Panc1 (cell line): ENCODE results near the gene TUFM. TPM values are rescaled to one million over a fixed set of nuclear protein-coding genes. Genes with fewer than 3 reads are reported as not detected.
A peak's percentile ranks its signal among the peaks of the same experiment; 100 is the strongest.

Experiments used
- ATAC-seq: fragments of 200-7000 bp; cut with Tn5 transposase; 2 replicates; pipeline ENCODE4 v1.9.1; 2020; ENCODE audit warnings: mild to moderate bottlenecking, moderate library complexity
- BruUV-seq: library from RNA; stranded (reverse); fragments of 400-500 nt; replicated peaks from 2 replicates; lab custom pipeline; 2021; lab: Mats Ljungman, UMichigan
- CTCF ChIA-PET: fragments of 300-600 bp; sonication (Branson Sonifier 250); formaldehyde crosslinking; loops from one replicate; lab custom pipeline; 2022; ENCODE audit warnings: antibody characterized with exemption; lab: Charles Lee
- POLR2A ChIA-PET: fragments of 300-600 bp; sonication (Branson Sonifier 250); formaldehyde crosslinking; loops from one replicate; lab custom pipeline; 2022; ENCODE audit warnings: antibody characterized with exemption; lab: Charles Lee
- DNase-seq: peaks from one replicate; pipeline ENCODE4 v3.0.0-alpha.2; 2010; ENCODE audit warnings: low read depth, low spot score
- H3K27ac ChIP-seq: 2 replicates; pipeline ENCODE4 v1.5.1; 2011; ENCODE audit warnings: mild to moderate bottlenecking, low read length, inconsistent platforms
- H3K27me3 ChIP-seq: fragments of 200-500 bp; sonication (Bioruptor generic); 2 replicates; pipeline ENCODE4 v1.6.0; 2014; ENCODE audit warnings: low read length, inconsistent platforms; ENCODE audit not compliant: control insufficient read depth, insufficient read depth
- H3K36me3 ChIP-seq: fragments of 200-500 bp; sonication (Bioruptor generic); 2 replicates; pipeline ENCODE4 v1.5.1; 2014; ENCODE audit warnings: inconsistent platforms, mild to moderate bottlenecking, low read length, moderate library complexity; ENCODE audit not compliant: control insufficient read depth, insufficient read depth
- H3K4me1 ChIP-seq: 2 replicates; pipeline ENCODE4 v1.5.1; 2011; ENCODE audit warnings: inconsistent platforms, mild to moderate bottlenecking, low read length, moderate library complexity; ENCODE audit not compliant: control insufficient read depth, insufficient read depth
- H3K4me3 ChIP-seq, 2 experiments: 2 replicates each; pipeline ENCODE4 v1.5.1; 2011 to 2012; ENCODE audit warnings: low read depth in 2 of 2, low read length in 2 of 2, mild to moderate bottlenecking in 2 of 2, inconsistent platforms in 1 of 2, moderate library complexity in 1 of 2
- H3K9me3 ChIP-seq: fragments of 200-500 bp; sonication (Bioruptor generic); 2 replicates; pipeline ENCODE4 v1.5.1; 2014; ENCODE audit warnings: low read depth, mild to moderate bottlenecking, inconsistent platforms, low read length, moderate library complexity; ENCODE audit not compliant: control insufficient read depth, insufficient read depth
- POLR2AphosphoS5 ChIP-seq: IDR thresholded peaks from 2 replicates; pipeline ENCODE4 v1.6.1; 2012; ENCODE audit warnings: mild to moderate bottlenecking, low read depth, low read length, moderate library complexity
- SIN3A ChIP-seq: IDR thresholded peaks from 2 replicates; pipeline ENCODE4 v1.6.1; 2012; ENCODE audit warnings: low read depth, mild to moderate bottlenecking, low read length, moderate library complexity, borderline replicate concordance; ENCODE audit not compliant: insufficient read depth
- TCF7L2 ChIP-seq: IDR thresholded peaks from 2 replicates; pipeline ENCODE4 v1.6.1; 2011; ENCODE audit warnings: mild to moderate bottlenecking, low read depth, low read length, inconsistent platforms
- in situ Hi-C: cut with HindIII; loops from 2 replicates; pipeline ENCODE4 v1.10.0; 2016; ENCODE audit warnings: low sequenced_read_pairs, low pct_unique_long_range_greater_than_20kb
- intact Hi-C: fragments of 100-400 bp; cut with micrococcal nuclease; formaldehyde crosslinking; loops from one replicate; pipeline ENCODE4 v1.10.0; 2022; ENCODE audit not compliant: unreplicated experiment
- total RNA-seq: library from RNA; stranded (reverse); gene quantifications from one replicate; pipeline ENCODE4 v1.2.1, GENCODE V29; 2021; ENCODE audit not compliant: unreplicated experiment
- TF ChIP-seq, protein P1 (sequence below), 2 experiments: IDR thresholded peaks; 2 replicates each; pipeline ENCODE4 v1.6.1; 2011 to 2012; ENCODE audit warnings: low read depth in 2 of 2, control low read depth in 1 of 2, low read length in 1 of 2, mild to moderate bottlenecking in 1 of 2, moderate library complexity in 1 of 2; ENCODE audit not compliant: insufficient read depth in 1 of 2
- TF ChIP-seq, protein P2 (sequence below): fragments of 450-650 bp; IDR thresholded peaks from 2 replicates; pipeline ENCODE4 v1.5.1; 2017; ENCODE audit warnings: mild to moderate bottlenecking

The TUFM gene
- total RNA-seq, 1 experiment from 2014 or later = 231 TPM

DNA sequence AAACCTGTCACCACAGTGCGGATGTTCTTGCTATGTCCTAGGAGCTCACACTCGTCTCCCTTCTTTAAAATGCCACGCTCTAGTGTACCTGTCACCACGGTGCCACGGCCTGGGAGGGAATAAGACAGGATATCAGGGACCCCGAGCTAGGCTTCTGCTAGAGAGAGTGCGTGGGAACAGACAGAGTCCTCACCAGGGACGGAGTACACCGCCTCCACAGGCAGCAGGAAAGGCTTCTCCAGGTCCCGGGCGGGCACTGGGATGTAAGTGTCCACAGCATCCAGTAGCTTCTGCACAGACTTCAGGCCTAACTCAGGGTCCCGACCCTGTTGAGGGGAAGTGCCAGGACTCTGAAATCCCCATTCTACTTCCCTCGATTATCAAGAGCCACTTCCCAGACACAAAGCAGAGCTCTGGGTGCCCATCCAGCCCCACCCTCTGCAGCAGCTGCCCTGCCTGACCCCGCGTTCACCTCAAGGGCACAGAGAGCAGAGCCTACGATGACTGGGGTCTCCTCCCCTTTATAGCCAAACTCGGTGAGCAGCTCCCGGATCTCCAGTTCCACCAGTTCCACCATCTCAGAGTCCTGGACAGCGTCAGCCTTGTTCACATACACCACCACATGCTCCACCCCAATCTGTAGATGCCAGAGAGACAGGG, 1.8 kb downstream of the TUFM start:
- intact Hi-C loops (loop anchor here (10.0 kb wide), 1 partner anchor 100 kb away; no protein-coding TSS in a partner anchor), in situ Hi-C loops (no loop called here)
- DNase-seq = no peak
- BruUV-seq = TSS peak; percentile 91
- Histone ChIP-seq H3K27ac (no peak overlapping the region), H3K9me3 (no peaks in the 10 kb centered on the region), H3K36me3 (peaks cover 3% of the 10 kb centered on the region), H3K4me1 (peaks cover 6% of the 10 kb centered on the region; the same call in 1 of the 2 replicates), H3K27me3 (no peaks in the 10 kb centered on the region), H3K4me3 (no peak overlapping the region)
- POLR2A ChIA-PET = interaction anchor here (0.6 kb wide), 1 partner anchor 8 kb away, joined by 6 read pairs; no protein-coding TSS in a partner anchor
- no peak for ATAC-seq
- CTCF ChIA-PET = no interaction called here
- TF ChIP-seq SIN3A (no peak), POLR2AphosphoS5 (no peak), TCF7L2 (no peak)
- TF ChIP-seq, protein P1, sequence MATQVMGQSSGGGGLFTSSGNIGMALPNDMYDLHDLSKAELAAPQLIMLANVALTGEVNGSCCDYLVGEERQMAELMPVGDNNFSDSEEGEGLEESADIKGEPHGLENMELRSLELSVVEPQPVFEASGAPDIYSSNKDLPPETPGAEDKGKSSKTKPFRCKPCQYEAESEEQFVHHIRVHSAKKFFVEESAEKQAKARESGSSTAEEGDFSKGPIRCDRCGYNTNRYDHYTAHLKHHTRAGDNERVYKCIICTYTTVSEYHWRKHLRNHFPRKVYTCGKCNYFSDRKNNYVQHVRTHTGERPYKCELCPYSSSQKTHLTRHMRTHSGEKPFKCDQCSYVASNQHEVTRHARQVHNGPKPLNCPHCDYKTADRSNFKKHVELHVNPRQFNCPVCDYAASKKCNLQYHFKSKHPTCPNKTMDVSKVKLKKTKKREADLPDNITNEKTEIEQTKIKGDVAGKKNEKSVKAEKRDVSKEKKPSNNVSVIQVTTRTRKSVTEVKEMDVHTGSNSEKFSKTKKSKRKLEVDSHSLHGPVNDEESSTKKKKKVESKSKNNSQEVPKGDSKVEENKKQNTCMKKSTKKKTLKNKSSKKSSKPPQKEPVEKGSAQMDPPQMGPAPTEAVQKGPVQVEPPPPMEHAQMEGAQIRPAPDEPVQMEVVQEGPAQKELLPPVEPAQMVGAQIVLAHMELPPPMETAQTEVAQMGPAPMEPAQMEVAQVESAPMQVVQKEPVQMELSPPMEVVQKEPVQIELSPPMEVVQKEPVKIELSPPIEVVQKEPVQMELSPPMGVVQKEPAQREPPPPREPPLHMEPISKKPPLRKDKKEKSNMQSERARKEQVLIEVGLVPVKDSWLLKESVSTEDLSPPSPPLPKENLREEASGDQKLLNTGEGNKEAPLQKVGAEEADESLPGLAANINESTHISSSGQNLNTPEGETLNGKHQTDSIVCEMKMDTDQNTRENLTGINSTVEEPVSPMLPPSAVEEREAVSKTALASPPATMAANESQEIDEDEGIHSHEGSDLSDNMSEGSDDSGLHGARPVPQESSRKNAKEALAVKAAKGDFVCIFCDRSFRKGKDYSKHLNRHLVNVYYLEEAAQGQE (IDR thresholded peaks at IDR 0.05; ENCODE audit: insufficient read depth in 1 of 2, low read depth in 2 of 2, low read length in 1 of 2) = no peak
- TF ChIP-seq, protein P2, sequence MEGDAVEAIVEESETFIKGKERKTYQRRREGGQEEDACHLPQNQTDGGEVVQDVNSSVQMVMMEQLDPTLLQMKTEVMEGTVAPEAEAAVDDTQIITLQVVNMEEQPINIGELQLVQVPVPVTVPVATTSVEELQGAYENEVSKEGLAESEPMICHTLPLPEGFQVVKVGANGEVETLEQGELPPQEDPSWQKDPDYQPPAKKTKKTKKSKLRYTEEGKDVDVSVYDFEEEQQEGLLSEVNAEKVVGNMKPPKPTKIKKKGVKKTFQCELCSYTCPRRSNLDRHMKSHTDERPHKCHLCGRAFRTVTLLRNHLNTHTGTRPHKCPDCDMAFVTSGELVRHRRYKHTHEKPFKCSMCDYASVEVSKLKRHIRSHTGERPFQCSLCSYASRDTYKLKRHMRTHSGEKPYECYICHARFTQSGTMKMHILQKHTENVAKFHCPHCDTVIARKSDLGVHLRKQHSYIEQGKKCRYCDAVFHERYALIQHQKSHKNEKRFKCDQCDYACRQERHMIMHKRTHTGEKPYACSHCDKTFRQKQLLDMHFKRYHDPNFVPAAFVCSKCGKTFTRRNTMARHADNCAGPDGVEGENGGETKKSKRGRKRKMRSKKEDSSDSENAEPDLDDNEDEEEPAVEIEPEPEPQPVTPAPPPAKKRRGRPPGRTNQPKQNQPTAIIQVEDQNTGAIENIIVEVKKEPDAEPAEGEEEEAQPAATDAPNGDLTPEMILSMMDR = no peak

GRCh38 chr16:28843766-28844165, 2.4 kb downstream of the TUFM start:
- TF ChIP-seq, protein P2 = no peak
- TF ChIP-seq, protein P1 (IDR thresholded peaks at IDR 0.05; ENCODE audit: insufficient read depth in 1 of 2, low read depth in 2 of 2, low read length in 1 of 2) = no peak
- no peak for TF ChIP-seq POLR2AphosphoS5
- no peak for TF ChIP-seq SIN3A
- TF ChIP-seq TCF7L2 = no peak
- H3K4me1 ChIP-seq = peaks cover 6% of the 10 kb centered on the region; the same call in 1 of the 2 replicates
- no peak overlapping the region for H3K4me3 ChIP-seq
- in situ Hi-C loops (no loop called here), intact Hi-C loops (loop anchor here (10.0 kb wide), 1 partner anchor 101 kb away; no protein-coding TSS in a partner anchor)
- H3K36me3 ChIP-seq = peaks cover 3% of the 10 kb centered on the region
- DNase-seq (no peak), ATAC-seq (no peak)
- H3K27ac ChIP-seq = no peak overlapping the region
- H3K9me3 ChIP-seq = no peaks in the 10 kb centered on the region
- CTCF ChIA-PET = no interaction called here
- H3K27me3 ChIP-seq = no peaks in the 10 kb centered on the region
- POLR2A ChIA-PET = no interaction called here
- no TSS peak for BruUV-seq
